Esophagus (tissue), 2 donors: ENCODE results near the gene CTSE. TPM values are rescaled to one million over a fixed set of nuclear protein-coding genes. Genes with fewer than 3 reads are reported as not detected.

Experiments
- H3K27ac ChIP-seq, 2 donors: one replicate each; pipeline ENCODE4 v1.5.1; 2013; ENCODE audit warnings: low read depth in 2 of 2, mild to moderate bottlenecking in 2 of 2, inconsistent platforms in 1 of 2, low read length in 1 of 2, moderate library complexity in 1 of 2
- H3K27me3 ChIP-seq, 2 donors: one replicate each; pipeline ENCODE4 v1.6.1; 2013; ENCODE audit warnings: low read length in 2 of 2, control low read depth in 1 of 2, mild to moderate bottlenecking in 1 of 2; ENCODE audit not compliant: insufficient read depth in 2 of 2, control insufficient read depth in 1 of 2
- H3K36me3 ChIP-seq, 2 donors: one replicate each; pipeline ENCODE4 v1.6.1; 2013; ENCODE audit warnings: low read length in 1 of 2; ENCODE audit not compliant: control insufficient read depth in 2 of 2, insufficient read depth in 2 of 2
- H3K4me1 ChIP-seq, 2 donors: one replicate each; pipeline ENCODE4 v1.6.1; 2013; ENCODE audit warnings: low read length in 1 of 2; ENCODE audit not compliant: control insufficient read depth in 2 of 2, insufficient read depth in 2 of 2
- H3K4me3 ChIP-seq, 2 donors: one replicate each; pipeline ENCODE4 v1.5.1; 2013; ENCODE audit warnings: low read length in 2 of 2, mild to moderate bottlenecking in 2 of 2, low read depth in 1 of 2, moderate library complexity in 1 of 2
- H3K9me3 ChIP-seq, 2 donors: one replicate each; pipeline ENCODE4 v1.6.1; 2013; ENCODE audit warnings: mild to moderate bottlenecking in 2 of 2, low read depth in 1 of 2, low read length in 1 of 2, moderate library complexity in 1 of 2; ENCODE audit not compliant: control insufficient read depth in 2 of 2, insufficient read depth in 1 of 2
- WGBS, 2 donors: extraction: QIAGEN DNeasy Blood & Tissue Kit; methylation state at CpG; one replicate each; pipeline ENCODE4 v1.1.7; 2013; 5-methylcytosine and 5-hydroxymethylcytosine counted together
- polyA plus RNA-seq, 2 donors: library from polyadenylated mRNA; stranded (reverse); fragments of 200-250 nt; gene quantifications; one replicate each; pipeline ENCODE4 v1.2.3, GENCODE V29; 2013
- donor health status: healthy with polysubstance abuse.
- donor health status: Bipolar disorder and iron deficiency.

Gene CTSE
- polyA plus RNA-seq, 2 donors: 0.09 to 0.53 TPM

- WGBS, 2 donors: 35 to 52% methylated on average over 6 of the region's 6 CpGs
- H3K4me1 ChIP-seq: peaks cover 2 to 3% of the 10 kb centered on the region in 2 donors
- no peaks in the 10 kb centered on the region for H3K27me3 ChIP-seq
- no peaks in the 10 kb centered on the region for H3K36me3 ChIP-seq
- H3K4me3 ChIP-seq: no peak overlapping the region
- no peak overlapping the region for H3K27ac ChIP-seq
- H3K9me3 ChIP-seq: no peaks in the 10 kb centered on the region
Measured at GRCh38 chr1:206050655-206051235, 27.1 kb upstream of the CTSE start.

- 74 to 79% methylated on average over 3 of the region's 3 CpGs for WGBS, 2 donors
- no peaks in the 10 kb centered on the region for H3K27me3 ChIP-seq
- peaks cover 2 to 3% of the 10 kb centered on the region in 2 donors for H3K4me1 ChIP-seq
- no peaks in the 10 kb centered on the region for H3K9me3 ChIP-seq
- H3K27ac ChIP-seq: no peak overlapping the region
- no peak overlapping the region for H3K4me3 ChIP-seq
- no peaks in the 10 kb centered on the region for H3K36me3 ChIP-seq
Measured at GRCh38 chr1:206049919-206050600, 26.4 kb upstream of the CTSE start.

GRCh38 chr1:206049293-206049692 is 25.6 kb upstream of the CTSE start:
- Histone ChIP-seq H3K9me3 (no peaks in the 10 kb centered on the region), H3K36me3 (no peaks in the 10 kb centered on the region), H3K4me1 (peaks cover 2 to 3% of the 10 kb centered on the region in 2 donors), H3K27ac (no peak overlapping the region), H3K4me3 (no peak overlapping the region), H3K27me3 (no peaks in the 10 kb centered on the region)

DNA sequence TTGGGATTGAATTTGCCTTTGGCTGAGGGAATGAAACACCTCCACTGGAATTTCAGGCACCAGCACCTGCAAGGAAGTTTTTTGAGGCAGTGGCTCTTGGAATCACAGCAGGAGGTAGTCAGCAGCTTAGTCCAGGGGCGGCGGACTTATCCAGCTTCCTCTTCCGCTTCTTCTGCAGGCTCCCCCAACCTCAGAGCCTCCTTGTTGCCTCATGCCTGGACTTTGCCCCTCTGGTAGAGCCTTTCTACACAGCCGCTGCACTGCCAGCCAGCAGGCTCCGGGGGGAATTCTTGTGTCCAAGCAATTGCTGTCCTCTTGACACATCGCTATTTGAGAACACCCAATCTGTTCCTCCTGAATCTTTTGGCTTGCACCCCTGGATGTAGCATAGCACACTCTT is 24.9 kb upstream of the CTSE start:
- no peaks in the 10 kb centered on the region for H3K9me3 ChIP-seq
- peaks cover 2 to 3% of the 10 kb centered on the region in 2 donors for H3K4me1 ChIP-seq
- 68 to 89% methylated on average over 6 of the region's 6 CpGs for WGBS, 2 donors
- H3K36me3 ChIP-seq: no peaks in the 10 kb centered on the region
- H3K4me3 ChIP-seq: no peak overlapping the region
- H3K27ac ChIP-seq: no peak overlapping the region
- no peaks in the 10 kb centered on the region for H3K27me3 ChIP-seq

- H3K4me1 ChIP-seq: peaks cover 0 to 3% of the 10 kb centered on the region in 2 donors
- WGBS, 2 donors: 73 to 75% methylated on average over 4 of the region's 4 CpGs
- no peaks in the 10 kb centered on the region for H3K9me3 ChIP-seq
- H3K27ac ChIP-seq: no peak overlapping the region
- no peak overlapping the region for H3K4me3 ChIP-seq
- H3K36me3 ChIP-seq: no peaks in the 10 kb centered on the region
- H3K27me3 ChIP-seq: no peaks in the 10 kb centered on the region
Measured at GRCh38 chr1:206047271-206047670, 23.6 kb upstream of the CTSE start.

- no peaks in the 10 kb centered on the region for H3K36me3 ChIP-seq
- peak overlapping the region in 1 of 2 donors; percentile 4 for H3K27ac ChIP-seq
- no peaks in the 10 kb centered on the region for H3K4me1 ChIP-seq
- H3K9me3 ChIP-seq: no peaks in the 10 kb centered on the region
- H3K27me3 ChIP-seq: no peaks in the 10 kb centered on the region
- 32 to 42% methylated on average over 7 of the region's 7 CpGs for WGBS, 2 donors
- no peak overlapping the region for H3K4me3 ChIP-seq
Measured at GRCh38 chr1:206041640-206042039, 17.9 kb upstream of the CTSE start.

GRCh38 chr1:206040328-206040727 is 16.6 kb upstream of the CTSE start:
- Histone ChIP-seq H3K27me3 (no peaks in the 10 kb centered on the region), H3K36me3 (no peaks in the 10 kb centered on the region), H3K4me1 (no peaks in the 10 kb centered on the region), H3K4me3 (no peak overlapping the region), H3K27ac (no peak overlapping the region), H3K9me3 (no peaks in the 10 kb centered on the region)
- 60 to 64% methylated on average over 5 of the region's 5 CpGs for WGBS, 2 donors

GRCh38 chr1:206039046-206039973 is 15.6 kb upstream of the CTSE start:
- H3K27ac ChIP-seq: no peak overlapping the region
- 47 to 48% methylated on average over 7 of the region's 7 CpGs for WGBS, 2 donors

GRCh38 chr1:206037581-206037980 is 13.9 kb upstream of the CTSE start:
- Histone ChIP-seq H3K27me3 (no peaks in the 10 kb centered on the region), H3K9me3 (no peaks in the 10 kb centered on the region), H3K4me1 (no peaks in the 10 kb centered on the region), H3K4me3 (no peak overlapping the region), H3K27ac (no peak overlapping the region), H3K36me3 (no peaks in the 10 kb centered on the region)
- 52 to 67% methylated on average over 9 of the region's 9 CpGs for WGBS, 2 donors

More at GRCh38 chr1:206039046-206039973, 15.6 kb upstream of the CTSE start:
- Histone ChIP-seq H3K27me3 (no peaks in the 10 kb centered on the region), H3K9me3 (no peaks in the 10 kb centered on the region), H3K4me3 (no peak overlapping the region), H3K4me1 (no peaks in the 10 kb centered on the region), H3K36me3 (no peaks in the 10 kb centered on the region)
